Measurements from ENCODE around the gene PREP. TPM values are rescaled to one million over a fixed set of nuclear protein-coding genes. Genes with fewer than 3 reads are reported as not detected.
A peak's percentile ranks its signal among the peaks of the same experiment; 100 is the strongest.
"Not testable (repeated sequence)": the region's sequence is repeated elsewhere in the genome, so short reads cannot be mapped to it uniquely, and the experiment has no call there.

PREP gene
- total RNA-seq, 1 donor from 2014 or later: 33.0 TPM

DNA sequence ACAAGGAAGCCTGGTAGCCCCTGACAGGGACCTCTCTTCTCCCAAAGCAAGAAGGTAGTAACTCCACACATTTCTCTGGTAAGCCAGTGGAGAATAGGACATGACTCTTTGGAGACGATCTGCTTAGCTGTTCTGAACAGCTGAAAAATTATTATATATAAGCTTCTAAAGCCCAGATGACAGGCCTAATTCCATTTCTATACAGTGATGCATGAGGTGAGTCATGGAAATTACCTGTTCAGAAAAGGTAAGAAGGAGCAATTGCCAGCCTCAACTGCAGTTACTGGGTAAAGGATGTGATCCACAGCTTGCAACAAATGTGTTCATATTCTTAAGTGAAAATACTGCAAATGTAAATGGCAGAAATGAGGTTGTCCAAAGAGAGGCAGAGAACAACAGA lies 54.0 kb downstream of the PREP start:
- no peak for DNase-seq (ENCODE audit: low spot score in 2 of 2)
- no peak for FAIRE-seq

DNA sequence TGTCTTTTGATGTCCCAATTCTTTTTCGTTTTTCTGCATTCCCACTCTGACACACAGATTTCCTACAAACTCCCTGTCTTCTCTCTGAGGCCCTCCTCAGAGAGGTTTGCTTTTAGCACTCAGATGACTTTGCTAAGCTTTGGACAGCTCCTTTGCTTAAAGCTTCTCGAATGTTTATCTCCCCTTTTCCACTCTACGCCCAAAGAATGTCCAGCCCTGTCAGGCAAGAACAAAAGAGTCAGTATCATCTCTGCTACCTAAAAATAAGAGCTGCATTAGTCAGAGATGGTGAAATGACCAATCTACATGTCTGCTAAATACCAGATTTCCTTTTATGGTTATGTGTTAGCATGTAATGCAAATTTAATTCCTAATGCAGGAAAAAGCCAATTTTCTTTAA lies 56.8 kb downstream of the PREP start:
- DNase-seq (ENCODE audit: low spot score in 2 of 2): peak in 1 of 2 donors; percentile 16
- no peak for FAIRE-seq

DNA sequence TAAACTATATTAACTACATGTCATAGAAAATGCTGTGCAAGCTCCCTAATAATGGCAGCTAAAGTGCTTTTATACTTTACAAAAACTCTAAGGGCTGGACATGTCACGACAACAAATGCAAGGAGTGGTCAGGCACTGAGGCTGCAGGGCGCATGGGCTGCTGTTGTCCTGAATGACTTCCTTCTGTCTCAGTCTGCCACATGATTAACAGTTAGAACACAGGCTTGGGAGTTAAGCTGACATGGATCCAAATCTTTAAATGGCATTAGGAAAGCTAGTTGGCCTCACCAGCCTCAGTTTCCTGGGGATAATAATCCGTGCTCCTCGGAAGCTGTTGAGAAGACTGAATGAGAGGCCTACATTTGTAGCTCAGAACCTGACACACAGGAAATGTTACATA lies 57.4 kb downstream of the PREP start:
- DNase-seq (ENCODE audit: low spot score in 2 of 2): no peak
- FAIRE-seq: no peak

DNA sequence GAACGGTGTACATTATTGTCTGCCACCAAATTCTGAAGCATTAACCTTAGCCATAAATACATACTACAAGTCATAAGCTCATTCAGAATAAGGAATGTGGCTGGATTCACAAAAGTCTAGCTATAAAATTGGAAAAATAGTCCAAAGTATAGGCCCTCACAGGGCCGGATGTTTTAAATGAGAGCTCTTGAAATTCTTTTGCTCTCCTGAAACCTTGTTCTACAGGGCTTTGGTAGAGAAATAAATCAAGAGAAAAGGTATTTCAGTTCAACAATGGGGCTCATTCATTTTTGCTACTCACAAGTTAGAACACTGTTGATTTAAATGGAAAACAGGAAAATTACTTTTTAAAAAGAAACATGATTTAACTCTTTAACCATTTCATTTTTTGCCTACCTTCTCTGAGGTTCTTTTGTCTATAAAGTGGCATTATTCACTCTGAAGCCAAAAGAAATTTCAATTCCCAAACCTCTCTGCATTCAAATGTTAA lies 58.0 kb downstream of the PREP start:
- FAIRE-seq (no peak), DNase-seq (ENCODE audit: low spot score in 2 of 2) (no peak)

DNA sequence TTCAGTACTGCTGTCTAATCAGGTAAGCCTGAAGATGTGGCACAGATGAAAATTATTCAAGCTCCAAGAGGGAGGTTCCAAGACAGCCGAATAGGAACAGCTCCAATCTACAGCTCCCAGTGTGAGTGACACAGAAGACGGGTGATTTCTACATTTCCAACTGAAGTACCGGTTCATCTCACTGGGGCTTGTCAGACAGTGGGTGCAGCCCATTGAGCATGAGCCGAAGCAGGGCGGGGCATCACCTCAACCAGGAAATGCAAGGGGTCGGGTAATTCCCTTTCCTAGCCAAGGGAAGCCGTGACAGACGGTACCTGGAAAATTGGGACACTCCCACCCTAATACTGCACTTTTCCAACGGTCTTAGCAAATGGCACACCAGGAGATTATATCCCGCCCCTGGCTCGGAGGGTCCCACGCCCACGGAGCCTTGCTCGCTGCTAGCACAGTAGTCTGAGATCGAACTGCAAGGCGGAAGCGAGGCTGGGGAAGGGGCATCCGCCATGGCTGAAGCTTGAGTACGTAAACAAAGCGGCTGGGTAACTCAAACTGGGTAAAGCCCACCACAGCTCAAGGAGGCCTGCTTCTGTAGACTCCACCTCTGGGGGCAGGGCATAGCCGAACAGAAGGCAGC lies 64.4 kb downstream of the PREP start:
- not testable (repeated sequence) for DNase-seq (ENCODE audit: low spot score in 2 of 2); FAIRE-seq

DNA sequence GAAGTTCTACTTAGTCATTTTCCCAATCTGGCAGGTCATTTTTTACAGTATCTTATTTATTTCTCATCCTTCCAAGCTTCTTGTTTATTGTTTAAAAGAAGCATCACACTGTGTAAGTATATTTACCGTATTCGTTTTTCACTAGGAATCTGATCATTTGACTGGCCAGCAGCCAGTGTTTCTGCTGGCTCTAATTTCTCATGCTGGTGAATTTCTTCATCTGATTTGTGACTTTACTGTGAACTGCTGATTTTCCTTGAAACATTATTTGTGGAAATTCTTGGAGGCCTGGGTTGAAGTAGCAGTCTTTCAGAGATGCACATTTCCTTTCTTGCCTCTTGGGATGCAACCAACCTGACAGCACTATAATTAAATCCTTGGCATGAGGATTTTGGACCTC lies 65.9 kb downstream of the PREP start:
- FAIRE-seq: no peak
- no peak for DNase-seq (ENCODE audit: low spot score in 2 of 2)

DNA sequence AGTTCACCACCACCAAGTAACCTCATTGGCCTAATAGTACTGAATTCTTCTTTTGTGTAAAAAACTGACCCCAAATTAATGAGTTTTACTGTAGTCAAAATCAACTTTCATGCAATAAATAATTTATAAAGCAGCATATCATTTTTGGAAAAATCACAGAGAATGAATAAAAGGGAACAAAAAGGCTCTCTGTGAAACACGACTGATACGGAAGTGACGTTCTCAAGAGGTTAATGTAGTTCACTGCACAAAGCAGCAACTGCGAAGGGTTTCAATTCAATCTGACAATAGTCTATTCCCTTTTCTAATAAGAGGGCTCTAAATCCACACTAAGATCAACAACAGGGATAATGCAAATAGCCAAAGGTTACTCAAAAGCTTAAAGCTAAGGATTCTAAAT lies 70.3 kb downstream of the PREP start:
- no peak for DNase-seq (ENCODE audit: low spot score in 2 of 2)

DNA sequence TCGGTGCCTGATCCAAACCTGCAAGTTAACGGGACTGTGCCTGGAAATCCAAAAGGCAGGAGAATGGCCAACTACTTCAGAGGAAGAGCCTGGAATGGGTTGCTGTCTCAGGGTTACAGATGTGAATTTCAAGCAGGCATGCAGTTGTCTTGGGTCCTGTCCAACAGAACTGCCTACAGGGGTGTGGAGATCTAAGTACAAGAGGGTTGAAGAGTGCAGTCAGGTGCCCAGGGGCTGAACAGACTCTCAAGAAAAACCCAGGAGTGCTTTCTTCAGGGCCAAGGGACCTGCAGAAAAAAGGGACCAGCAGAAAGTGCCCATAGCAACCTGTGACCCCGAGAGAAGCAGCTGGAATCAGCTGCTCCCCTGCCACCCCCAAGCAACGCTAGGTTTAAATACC lies 71.0 kb downstream of the PREP start:
- DNase-seq (ENCODE audit: low spot score in 2 of 2) (no peak), FAIRE-seq (no peak)

More for the DNA sequence above, 70.3 kb downstream of the PREP start:
- FAIRE-seq: peak; percentile 15

DNA sequence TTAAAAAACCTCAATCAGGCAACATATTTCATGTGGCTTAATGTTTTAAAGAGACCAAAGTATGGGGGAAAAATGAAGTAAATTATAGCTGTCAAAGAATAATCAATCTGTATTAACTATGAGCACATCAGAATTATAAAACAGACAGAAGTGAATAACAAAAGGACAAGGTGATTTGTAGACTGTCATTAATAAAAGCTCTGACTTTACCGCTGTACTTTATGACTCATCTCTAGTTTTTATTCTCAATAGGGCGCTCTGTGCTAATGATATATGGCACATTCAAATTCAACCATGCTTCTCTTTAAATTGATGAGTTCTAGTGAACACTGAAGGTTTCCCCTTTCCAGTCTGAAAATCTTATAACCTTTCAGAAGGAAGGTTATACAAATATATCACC lies 72.0 kb downstream of the PREP start:
- no peak for DNase-seq (ENCODE audit: low spot score in 2 of 2)
- no peak for FAIRE-seq

DNA sequence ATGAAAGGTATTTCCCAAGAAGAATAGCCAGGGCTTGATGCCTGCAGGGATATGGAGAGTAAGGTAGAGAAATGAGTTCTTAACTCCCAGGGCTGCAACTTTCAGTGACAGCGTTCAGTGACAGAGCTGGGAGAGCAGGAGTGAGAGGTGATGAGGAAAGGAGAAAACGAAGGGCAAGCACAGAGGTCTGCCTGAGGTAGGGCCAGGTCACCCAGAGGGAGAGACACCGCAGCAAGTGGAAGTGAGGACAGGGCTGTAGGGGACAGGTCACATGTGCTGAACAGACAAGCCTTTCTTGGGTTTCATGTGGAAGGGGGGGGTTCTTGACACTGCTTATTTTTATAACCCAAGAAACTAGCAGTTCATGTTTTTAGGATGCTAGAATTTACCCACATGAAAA lies 72.5 kb downstream of the PREP start:
- FAIRE-seq: no peak
- DNase-seq (ENCODE audit: low spot score in 2 of 2): no peak

DNA sequence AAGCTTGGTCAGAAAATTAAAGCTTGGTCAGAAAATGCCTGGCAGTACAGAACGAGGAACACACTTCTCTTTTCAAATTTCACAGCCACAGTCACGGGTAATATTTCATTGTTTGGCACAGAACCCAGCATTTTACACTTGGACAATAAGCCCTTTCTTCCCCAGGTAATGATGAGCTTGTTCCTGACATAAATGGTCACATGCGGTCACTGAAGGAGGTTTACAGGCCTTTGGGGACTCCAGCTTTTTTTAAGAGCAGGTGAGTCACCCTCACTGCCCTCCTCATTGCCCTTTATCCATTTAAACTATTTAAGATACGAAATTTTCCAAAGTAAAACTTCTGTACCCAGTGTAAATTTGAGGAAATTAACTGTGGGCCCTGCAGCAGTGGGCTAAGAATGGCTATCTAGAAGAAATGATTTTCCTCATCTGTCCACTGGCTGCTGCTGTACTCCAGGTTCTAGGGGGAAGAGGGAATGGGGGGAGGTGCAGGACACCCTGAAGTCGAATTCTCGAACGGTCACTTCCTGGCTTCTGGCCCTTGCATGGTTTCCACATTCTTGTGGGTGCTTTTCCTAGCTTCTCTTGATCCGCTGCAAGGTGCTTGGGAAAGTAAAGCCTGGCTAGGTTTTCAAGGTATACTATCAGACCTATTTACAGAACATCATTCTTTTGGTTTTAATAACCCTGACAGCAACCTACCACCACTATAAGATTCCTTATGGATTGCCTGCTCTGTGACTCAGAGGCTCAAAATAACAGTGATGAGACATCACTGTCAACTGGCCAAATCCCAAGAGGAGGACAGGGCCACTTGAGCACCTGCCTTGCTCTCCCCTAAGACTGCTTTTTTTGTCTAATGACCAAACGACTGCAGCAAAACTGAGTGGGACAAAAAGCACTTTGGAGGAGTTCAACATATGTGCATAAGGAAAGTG lies 75.8 kb downstream of the PREP start:
- DNase-seq (ENCODE audit: low spot score in 2 of 2): no peak
- no peak for FAIRE-seq

DNA sequence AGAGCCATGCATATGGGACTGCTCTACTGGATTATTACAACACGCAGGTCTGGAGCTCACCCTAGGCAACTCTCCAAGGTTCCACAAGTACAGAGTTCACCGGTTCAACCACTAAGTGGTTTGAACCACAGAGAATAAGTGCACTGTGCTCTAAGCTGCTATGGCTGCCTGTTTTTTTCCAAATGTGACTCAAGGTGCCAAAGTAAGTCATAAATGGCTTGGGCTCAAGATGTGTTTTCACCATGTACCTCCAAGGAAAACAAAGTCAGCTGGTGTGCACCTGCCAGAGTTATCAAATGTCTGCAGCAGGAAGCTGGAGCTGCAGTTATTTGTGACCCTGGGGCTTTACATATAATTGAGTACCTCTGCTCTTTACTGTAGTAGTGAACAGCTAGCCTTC lies 76.7 kb downstream of the PREP start:
- FAIRE-seq (no peak), DNase-seq (ENCODE audit: low spot score in 2 of 2) (no peak)

DNA sequence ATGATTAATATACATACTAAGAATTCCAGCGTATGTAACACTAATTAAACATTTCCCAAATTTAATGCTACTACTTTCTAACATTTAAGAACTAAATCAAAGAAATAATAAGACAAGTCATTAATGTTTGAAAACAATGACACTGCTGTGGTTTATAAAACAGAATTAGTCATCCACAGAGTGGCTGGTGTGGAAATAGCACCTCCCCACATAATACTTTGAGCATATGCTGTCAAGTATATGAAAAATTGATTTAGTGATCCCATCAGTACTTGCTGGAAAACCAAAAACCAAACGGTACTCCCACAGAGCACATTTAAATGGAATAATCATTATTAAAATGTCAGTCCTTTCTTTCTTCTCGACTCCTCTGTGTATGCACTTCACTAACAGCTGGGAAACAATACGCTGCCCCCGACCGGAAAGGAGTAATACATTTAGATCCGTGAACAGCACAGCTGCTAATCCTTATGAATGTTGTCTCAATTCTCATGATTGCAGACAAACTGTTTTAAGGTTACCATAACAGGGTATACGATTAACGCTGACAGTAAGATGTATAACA lies 78.4 kb downstream of the PREP start:
- no peak for FAIRE-seq
- DNase-seq (ENCODE audit: low spot score in 2 of 2): no peak

DNA sequence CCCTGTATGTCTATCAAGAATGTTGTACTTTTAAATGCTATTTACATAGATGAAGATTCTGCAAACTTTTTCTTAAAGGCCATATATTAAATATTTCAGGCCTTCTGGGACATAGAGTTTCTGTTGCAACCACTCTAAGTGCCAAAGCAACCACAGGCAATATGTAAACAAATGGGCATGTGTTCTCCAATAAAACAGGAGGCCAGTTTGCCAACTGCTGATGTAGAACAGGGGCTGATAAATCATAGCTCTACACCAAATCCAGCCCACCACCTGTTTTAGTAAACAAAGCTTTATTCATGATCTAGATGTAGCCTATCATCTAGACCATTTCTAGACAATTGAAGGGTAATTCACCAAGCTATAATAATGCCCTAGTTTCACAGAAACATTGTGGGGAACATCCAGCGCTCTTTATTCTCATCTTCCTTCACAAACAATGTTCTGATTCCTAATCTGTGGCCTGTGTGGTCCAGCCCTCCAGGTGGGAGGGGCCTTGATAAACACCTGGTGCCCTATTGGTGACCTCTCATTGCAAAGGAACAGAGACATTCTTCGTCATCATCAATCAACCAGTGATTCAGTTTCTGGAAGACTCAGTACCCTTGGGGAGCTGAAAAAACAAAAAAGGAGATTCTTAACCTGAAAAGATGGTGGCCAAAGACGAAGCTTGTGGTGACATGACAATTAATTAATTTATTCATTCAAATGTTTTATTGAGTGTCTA lies 80.2 kb downstream of the PREP start:
- DNase-seq (ENCODE audit: low spot score in 2 of 2): no peak
- no peak for FAIRE-seq

DNA sequence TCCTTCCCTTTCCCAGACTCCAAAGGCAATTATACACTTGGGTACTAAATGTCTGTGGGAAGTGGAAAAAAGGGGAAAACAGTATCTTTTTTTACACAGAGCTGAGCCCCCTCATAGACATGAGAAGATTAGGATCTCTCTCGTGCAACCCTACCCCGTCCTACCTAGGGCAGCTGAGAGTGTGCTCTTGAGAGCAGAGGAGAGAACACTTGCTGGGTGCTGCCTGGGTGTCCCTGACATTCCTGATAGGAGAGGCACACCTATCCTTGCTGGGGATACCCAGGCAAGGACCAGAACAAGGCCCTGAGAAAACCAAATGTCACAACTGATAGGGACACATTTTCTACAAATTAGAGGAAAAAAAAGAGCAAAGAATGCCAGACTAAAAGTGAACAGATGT lies 81.2 kb downstream of the PREP start:
- FAIRE-seq (no peak), DNase-seq (ENCODE audit: low spot score in 2 of 2) (no peak)

DNA sequence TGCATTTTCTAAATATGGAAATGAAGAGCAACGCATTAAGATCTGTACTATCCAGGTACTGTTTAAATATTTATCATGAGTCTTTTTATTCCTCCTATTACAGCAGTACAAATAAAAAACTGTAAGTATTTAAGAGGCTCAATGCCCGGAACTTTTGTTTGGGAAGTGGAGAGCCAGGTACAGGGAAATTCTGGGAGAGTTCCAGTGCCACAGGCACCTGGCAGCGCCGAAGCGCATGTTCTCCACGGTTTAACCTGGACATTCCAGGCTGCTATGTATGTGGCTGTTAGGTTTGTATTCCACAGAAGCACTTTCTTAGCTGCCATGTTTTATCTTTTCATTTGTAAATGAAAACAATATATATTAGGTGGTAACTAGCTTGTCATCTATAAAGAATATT lies 81.7 kb downstream of the PREP start:
- DNase-seq (ENCODE audit: low spot score in 2 of 2): no peak
- no peak for FAIRE-seq

DNA sequence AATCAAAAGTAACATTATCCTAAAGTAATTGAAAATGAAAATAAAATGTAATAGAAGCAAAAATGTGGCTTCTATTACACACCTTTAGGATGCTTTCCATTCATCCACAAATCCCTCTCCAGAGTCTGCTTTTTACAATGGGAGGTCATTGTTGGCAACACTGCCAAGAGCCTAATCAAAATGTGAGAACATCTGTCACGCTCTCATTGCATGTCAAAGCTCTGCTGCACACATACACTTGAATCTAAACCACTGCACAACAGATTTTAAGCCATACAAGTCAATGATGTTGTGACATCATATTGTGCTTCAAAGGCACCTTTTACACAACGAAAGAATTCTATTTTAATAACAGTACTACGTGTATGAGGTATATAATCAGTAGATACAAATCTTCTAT lies 82.1 kb downstream of the PREP start:
- DNase-seq (ENCODE audit: low spot score in 2 of 2): no peak
- no peak for FAIRE-seq

DNA sequence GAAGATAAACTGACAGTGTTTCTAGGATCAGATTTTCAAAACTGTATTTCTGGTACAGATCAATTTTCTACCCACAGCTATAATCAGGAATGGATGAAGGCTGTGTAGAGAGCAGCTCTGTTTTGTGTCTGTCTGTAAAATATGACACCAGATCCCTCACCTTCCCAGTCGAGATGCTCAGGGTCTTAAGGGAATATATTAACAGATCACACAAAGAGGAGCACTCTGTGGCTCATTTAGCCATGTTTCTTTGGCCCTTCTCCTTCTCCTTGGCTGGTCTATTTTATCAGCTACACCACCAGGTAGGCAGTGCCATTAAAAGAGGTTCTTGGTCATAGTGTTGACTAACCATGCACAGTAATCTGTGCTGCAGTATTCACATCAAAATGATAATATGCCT lies 82.6 kb downstream of the PREP start:
- FAIRE-seq (no peak), DNase-seq (ENCODE audit: low spot score in 2 of 2) (no peak)

DNA sequence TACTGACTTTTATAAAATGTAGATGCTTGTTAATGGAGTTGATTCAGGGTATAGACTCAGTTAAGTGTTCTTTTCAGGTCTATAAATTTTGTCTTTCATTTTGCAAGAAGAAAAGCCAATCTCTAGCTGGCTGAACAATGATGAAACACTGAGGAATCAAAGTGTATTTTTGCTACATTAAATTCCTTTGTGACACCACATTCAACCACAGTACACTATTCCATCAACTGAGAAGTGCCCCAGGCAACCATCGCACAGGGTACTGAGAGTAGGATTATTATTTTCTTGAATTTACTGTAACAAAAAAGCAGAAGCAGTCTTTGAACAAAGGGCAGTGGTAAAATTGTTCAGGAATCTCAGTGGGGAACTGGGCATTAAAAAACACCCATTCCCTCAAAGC lies 83.6 kb downstream of the PREP start:
- no peak for FAIRE-seq
- DNase-seq (ENCODE audit: low spot score in 2 of 2): no peak

DNA sequence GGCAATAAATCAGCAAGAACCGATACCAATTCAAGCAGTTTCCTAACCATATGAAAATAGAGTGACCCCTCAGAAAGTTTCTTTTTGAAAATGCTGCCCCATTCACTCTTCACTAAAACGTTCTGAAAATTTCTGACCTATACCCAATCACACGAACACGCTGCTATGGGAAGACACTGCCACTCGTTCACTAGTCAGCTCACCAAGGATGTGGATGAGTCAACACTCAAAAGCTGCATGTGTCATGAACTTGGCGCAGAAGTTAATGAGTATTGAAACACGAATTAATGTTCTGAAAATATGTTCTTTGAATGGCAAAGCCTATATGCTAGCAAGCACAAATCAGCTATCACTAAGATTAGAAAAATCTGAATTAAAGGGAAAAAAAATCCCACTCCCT lies 84.2 kb downstream of the PREP start:
- FAIRE-seq: no peak
- DNase-seq (ENCODE audit: low spot score in 2 of 2): no peak
